HEK293 (cell line): Measurements from ENCODE around the gene APOO.
"Not testable (repeated sequence)": the region's sequence is repeated elsewhere in the genome, so short reads cannot be mapped to it uniquely, and the experiment has no call there.

Source experiments
- CTCF ChIA-PET: fragments of 350-600 bp; formaldehyde crosslinking; extraction: SDS; loops from one replicate; lab custom pipeline; 2021; ENCODE audit warnings: antibody characterized with exemption; lab: Yijun Ruan, JAX
- POLR2A ChIA-PET: fragments of 300-600 bp; formaldehyde crosslinking; extraction: SDS; loops from one replicate; lab custom pipeline; 2020; ENCODE audit warnings: antibody characterized with exemption, inconsistent platforms; lab: Yijun Ruan, JAX
- H3K27ac ChIP-seq: fragments of 200-500 bp; sonication (Bioruptor generic); 2 replicates; pipeline ENCODE4 v1.5.1; 2014; ENCODE audit warnings: low read depth, low read length, control low read depth, inconsistent platforms; ENCODE audit errors: extremely low read depth
- H3K36me3 ChIP-seq, 2 experiments: fragments of 200-500 bp in 1 of 2; sonication (Bioruptor generic) in 1 of 2; 1 replicate in 1 of 2; 2 replicates in 1 of 2; pipeline ENCODE4 v1.5.1; 2014 to 2017; ENCODE audit warnings: inconsistent platforms in 2 of 2, low read length in 2 of 2; ENCODE audit not compliant: control insufficient read depth in 2 of 2, insufficient read depth in 1 of 2
- H3K4me1 ChIP-seq: fragments of 200-500 bp; sonication (Bioruptor generic); 2 replicates; pipeline ENCODE4 v1.5.1; 2014; ENCODE audit warnings: mild to moderate bottlenecking, low read length, inconsistent platforms; ENCODE audit not compliant: control insufficient read depth, insufficient read depth
- H3K4me3 ChIP-seq: 2 replicates; pipeline ENCODE4 v1.5.1; 2011; ENCODE audit warnings: low read depth, mild to moderate bottlenecking, control low read depth, low read length, moderate library complexity
- H3K9me3 ChIP-seq: fragments of 200-500 bp; sonication (Bioruptor generic); 2 replicates; pipeline ENCODE4 v1.5.1; 2014; ENCODE audit warnings: low read depth, low read length, inconsistent platforms; ENCODE audit not compliant: control insufficient read depth, insufficient read depth
- PRDM4 ChIP-seq: fragments of 450-650 bp; formaldehyde crosslinking; IDR thresholded peaks from 2 replicates; pipeline ENCODE4 v1.5.1; 2017; ENCODE audit warnings: missing biosample characterization, missing genetic modification characterization
- SP7 ChIP-seq: fragments of 450-650 bp; formaldehyde crosslinking; IDR thresholded peaks from 2 replicates; pipeline ENCODE4 v1.5.1; 2016; ENCODE audit warnings: missing biosample characterization, missing genetic modification characterization
- ZBTB11 ChIP-seq: fragments of 450-650 bp; formaldehyde crosslinking; conservative IDR thresholded peaks from 2 replicates; pipeline ENCODE4 v1.5.1; 2016; ENCODE audit warnings: low read depth, missing biosample characterization, missing genetic modification characterization
- ZFP69B ChIP-seq: fragments of 450-650 bp; formaldehyde crosslinking; IDR thresholded peaks from 2 replicates; pipeline ENCODE4 v1.5.1; 2016; ENCODE audit warnings: missing biosample characterization, missing genetic modification characterization
- ZNF18 ChIP-seq: fragments of 450-650 bp; formaldehyde crosslinking; IDR thresholded peaks from 2 replicates; pipeline ENCODE4 v1.5.1; 2016; ENCODE audit warnings: missing biosample characterization, missing genetic modification characterization
- ZNF302 ChIP-seq: fragments of 450-650 bp; formaldehyde crosslinking; IDR thresholded peaks from 2 replicates; pipeline ENCODE4 v1.5.1; 2016; ENCODE audit warnings: missing biosample characterization, missing genetic modification characterization, low read depth

The APOO gene

GRCh38 chrX:23870041-23870440 lies 37.7 kb downstream of the APOO start:
- Histone ChIP-seq H3K36me3 (peaks cover 0 to 7% of the 10 kb centered on the region in 2 experiments; a peak in 2 of 3 replicates), H3K4me1 (peaks cover 4% of the 10 kb centered on the region; the same call in 1 of the 2 replicates)
- CTCF ChIA-PET, result no interaction called here
- peak; percentile 91 for TF ChIP-seq ZNF18 (tag by site-specific recombination)
- TF ChIP-seq PRDM4 (tag by site-specific recombination), result no peak
- TF ChIP-seq, all 188 proteins: peak for 1
- H3K4me3 ChIP-seq, result no peak overlapping the region
- no peak overlapping the region for H3K27ac ChIP-seq
- no peaks in the 10 kb centered on the region for H3K9me3 ChIP-seq
- POLR2A ChIA-PET, result no interaction called here

GRCh38 chrX:23864742-23865326 lies 42.9 kb downstream of the APOO start:
- ChIA-PET POLR2A (no interaction called here), CTCF (interaction anchor here (1.3 kb wide), 1 partner anchor 39 kb away, joined by 3 read pairs; no protein-coding TSS in a partner anchor)
- H3K27ac ChIP-seq, result no peak overlapping the region
- no peak overlapping the region for H3K4me3 ChIP-seq
- peaks cover 0 to 7% of the 10 kb centered on the region in 2 experiments; a peak in 2 of 3 replicates for H3K36me3 ChIP-seq
- H3K9me3 ChIP-seq, result no peaks in the 10 kb centered on the region
- TF ChIP-seq ZFP69B (tag by site-specific recombination), result no peak
- TF ChIP-seq SP7 (tag by site-specific recombination), result peak; percentile 66; the same call in 1 of the 2 replicates
- no peaks in the 10 kb centered on the region for H3K4me1 ChIP-seq

GRCh38 chrX:23861952-23862351 lies 45.8 kb downstream of the APOO start:
- CTCF ChIA-PET, result interaction anchor here (0.7 to 1.7 kb wide), 3 partner anchors 16 to 125 kb away, joined by 4 to 10 read pairs (median 8); no protein-coding TSS in a partner anchor
- H3K27ac ChIP-seq, H3K36me3 ChIP-seq, H3K4me3 ChIP-seq, H3K9me3 ChIP-seq, H3K4me1 ChIP-seq: not testable (repeated sequence)
- POLR2A ChIA-PET, result interaction anchor here (0.6 to 0.7 kb wide), 2 partner anchors 37 to 155 kb away, joined by 3 to 8 read pairs; no protein-coding TSS in a partner anchor

- POLR2A ChIA-PET, result interaction anchor here (0.6 to 0.7 kb wide), 2 partner anchors 46 to 156 kb away, joined by 3 to 8 read pairs; no protein-coding TSS in a partner anchor
- CTCF ChIA-PET, result interaction anchor here (0.7 to 1.7 kb wide), 2 partner anchors 41 to 124 kb away, joined by 8 to 10 read pairs; no protein-coding TSS in a partner anchor
- no peak overlapping the region for H3K4me3 ChIP-seq
Measured at GRCh38 chrX:23861215-23861896, 46.4 kb downstream of the APOO start.

GRCh38 chrX:23859238-23859637 lies 48.5 kb downstream of the APOO start:
- CTCF ChIA-PET, result interaction anchor here (0.7 to 1.2 kb wide), 2 partner anchors 42 to 96 kb away, joined by 3 read pairs; no protein-coding TSS in a partner anchor
- H3K9me3 ChIP-seq, H3K27ac ChIP-seq, H3K36me3 ChIP-seq, POLR2A ChIA-PET, H3K4me3 ChIP-seq, H3K4me1 ChIP-seq: not testable (repeated sequence)

More at GRCh38 chrX:23861215-23861896, 46.4 kb downstream of the APOO start:
- Histone ChIP-seq H3K36me3 (peaks cover 0 to 7% of the 10 kb centered on the region in 2 experiments; a peak in 1 of 3 replicates), H3K27ac (no peak overlapping the region), H3K9me3 (no peaks in the 10 kb centered on the region), H3K4me1 (no peaks in the 10 kb centered on the region)
- TF ChIP-seq ZBTB11 (tag by site-specific recombination) (peak; percentile 32; the same call in 1 of the 2 replicates), ZNF302 (tag by site-specific recombination) (no peak)
